COLO829 (cell line): ENCODE data around the gene MRPL41.
"Not testable (repeated sequence)": the region's sequence is repeated elsewhere in the genome, so short reads cannot be mapped to it uniquely, and the experiment has no call there.

Experiments
- DNase-seq: peaks from one replicate; pipeline ENCODE4 v3.0.0; 2012; ENCODE audit warnings: low spot score

Gene MRPL41

DNA sequence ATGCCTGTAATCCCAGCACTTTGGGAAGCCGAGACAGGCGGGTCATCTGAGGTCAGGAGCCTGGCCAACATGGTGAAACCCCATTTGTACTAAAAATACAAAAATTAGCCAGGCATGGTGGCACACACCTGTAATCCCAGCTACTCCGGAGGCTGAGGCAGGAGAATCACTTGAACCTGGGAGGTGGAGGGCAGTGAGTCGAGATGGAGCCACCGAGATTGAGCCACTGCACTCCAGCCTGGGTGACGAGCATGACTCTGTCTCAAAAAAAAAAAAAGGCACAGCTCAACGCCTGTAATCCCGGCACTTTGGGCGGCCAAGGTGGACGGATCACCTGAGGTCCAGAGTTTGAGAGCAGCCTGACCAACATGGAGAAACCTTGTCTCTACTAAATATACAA is 2.0 kb downstream of the MRPL41 start:
- DNase-seq = not testable (repeated sequence)

DNA sequence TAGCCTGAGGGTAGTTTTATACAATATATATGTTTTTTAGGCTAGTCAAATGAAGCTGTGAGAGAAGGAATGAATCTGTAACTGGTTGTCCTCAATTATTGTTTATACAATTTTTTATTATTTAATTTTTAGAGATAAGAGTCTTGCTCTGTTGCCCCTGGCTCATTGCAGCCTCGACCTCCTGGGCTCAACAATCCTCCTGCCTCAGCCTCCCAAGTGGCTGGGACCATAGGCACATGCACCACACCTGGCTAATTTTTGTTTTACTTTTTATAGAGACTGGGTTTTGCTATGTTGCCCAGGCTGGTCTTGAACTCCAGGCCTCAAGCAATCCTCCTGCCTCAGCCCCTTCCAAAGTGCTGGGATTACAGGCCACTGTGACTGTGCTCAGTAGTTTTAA is 2.7 kb downstream of the MRPL41 start:
- DNase-seq = no peak

DNA sequence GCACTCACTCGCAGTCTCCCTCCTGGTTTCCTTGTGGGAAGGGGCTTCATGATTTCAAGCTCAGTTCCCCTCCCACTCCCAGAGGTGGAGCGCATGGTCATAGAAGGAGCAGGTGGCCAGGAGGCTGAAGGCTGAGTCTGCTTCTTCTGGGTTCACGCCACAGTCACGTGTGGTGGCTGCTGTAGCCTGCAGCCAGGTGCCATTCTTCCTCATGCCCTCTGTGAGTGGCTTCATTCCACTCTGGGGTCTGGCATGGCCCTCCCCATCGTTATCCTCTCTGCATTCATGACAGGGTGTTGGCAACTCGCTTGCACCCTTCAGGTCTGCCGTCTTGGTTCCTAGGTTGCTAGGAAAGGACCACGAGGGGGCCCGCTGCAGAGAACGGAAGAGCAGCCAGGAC is 3.5 kb downstream of the MRPL41 start:
- DNase-seq = no peak

DNA sequence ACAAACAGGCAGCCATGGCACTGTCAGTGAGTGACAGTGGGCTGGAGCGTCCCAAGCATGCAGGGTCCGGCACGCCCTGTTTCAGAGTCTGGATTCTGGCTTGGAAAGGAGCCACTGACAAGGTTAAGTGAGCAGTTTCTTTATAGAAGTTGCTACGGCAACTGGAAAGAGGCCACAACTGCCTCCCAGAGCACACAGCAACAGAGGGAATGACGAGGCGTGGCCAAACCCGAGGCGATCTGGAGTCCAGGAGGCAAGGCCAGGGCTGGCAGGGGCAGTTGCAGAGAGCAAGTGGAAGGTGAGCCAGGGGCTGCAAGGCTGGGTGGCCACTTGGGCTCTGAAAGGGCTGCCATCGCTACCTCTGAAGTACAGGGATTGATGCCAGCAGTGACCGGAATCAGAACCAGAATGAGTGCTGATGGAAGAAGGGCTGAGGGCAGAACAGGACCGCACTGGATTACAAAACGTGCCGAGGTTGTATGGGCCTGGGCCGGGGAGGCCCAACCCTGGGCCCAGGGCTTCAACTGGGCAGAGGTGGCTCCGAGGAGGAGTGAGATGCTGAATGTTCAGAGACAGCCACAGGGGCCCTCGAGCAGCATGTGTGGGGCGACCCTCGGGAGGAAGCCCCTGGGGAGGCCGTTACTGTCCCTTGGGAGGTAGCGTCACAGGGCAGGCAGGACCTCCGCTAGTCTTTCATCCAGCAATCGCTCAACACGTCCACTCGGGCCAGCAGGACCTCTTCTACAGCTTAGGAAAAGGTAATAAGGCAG is 4.6 kb downstream of the MRPL41 start:
- no peak for DNase-seq

DNA sequence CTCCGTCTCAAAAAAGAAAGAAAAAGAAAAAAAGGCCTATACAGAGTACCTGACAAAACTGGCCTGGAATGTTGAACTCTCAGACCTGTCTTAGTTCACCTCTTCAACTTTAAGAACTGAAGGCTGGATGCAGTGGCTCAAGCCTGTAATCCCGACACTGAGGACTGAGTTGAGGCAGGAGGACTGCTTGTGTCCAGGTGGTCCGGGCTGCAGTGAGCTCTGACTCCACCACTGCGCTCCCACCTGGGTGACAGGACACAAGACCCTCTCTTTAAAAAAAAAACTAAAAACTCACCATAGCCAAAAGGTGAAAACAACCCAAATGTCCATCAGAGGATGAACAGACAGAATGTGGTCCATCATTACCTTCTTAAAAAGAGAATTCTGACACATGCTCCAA is 6.4 kb downstream of the MRPL41 start:
- DNase-seq = no peak

GRCh38 chr9:137564134-137564533 is 12.5 kb downstream of the MRPL41 start:
- DNase-seq = no peak

DNA sequence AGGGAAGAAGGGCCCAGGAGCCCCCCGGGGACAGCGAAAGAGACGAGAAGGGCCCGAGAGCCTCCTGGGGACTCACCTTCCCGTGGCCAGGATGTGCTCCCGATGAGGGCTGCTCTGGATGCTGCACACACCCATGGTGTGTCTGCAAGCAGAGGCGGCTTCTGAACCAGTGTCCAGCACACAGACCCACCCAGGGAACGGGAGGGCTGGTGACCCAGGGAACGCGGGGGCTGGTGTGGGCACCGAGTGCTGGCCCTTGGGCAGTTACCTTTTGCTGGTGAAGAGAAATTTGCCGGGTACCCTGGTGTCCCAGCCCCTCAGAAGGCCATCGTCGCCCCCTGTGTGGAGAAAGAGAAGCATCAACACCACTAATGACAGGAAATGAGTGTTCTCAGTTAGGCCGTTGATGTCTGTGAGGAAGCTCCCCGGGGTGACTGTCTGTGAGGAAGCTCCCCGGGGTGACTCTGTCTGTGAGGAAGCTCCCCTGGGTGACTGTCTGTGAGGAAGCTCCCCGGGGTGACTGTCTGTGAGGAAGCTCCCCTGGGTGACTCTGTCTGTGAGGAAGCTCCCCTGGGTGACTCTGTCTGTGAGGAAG is 13.2 kb downstream of the MRPL41 start:
- no peak for DNase-seq

GRCh38 chr9:137568445-137568844 is 16.8 kb downstream of the MRPL41 start:
- DNase-seq = not testable (repeated sequence)

GRCh38 chr9:137569609-137570203 is 18.0 kb downstream of the MRPL41 start:
- DNase-seq = no peak

GRCh38 chr9:137570566-137570965 is 18.9 kb downstream of the MRPL41 start:
- no peak for DNase-seq

- no peak for DNase-seq
These were observed 22.5 kb downstream of the MRPL41 start for GRCh38 chr9:137574192-137574591.

DNA sequence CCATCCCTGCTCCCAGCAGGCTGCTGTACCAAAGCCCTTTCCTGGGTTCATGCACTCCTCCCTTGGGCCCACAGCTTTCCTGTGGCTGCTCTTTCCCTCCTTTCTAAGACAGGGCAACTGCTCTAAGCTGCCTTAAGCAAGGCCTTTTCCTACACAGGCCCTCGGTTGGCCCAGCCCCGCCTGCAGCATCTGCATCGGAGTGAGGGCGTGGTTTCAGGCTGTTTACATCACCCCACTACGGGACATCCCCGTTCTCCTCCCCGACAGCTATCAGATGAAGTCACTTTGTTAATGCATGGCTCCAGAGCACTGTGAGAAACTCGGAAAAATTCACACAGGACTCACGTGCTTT is 23.7 kb downstream of the MRPL41 start:
- DNase-seq = no peak

GRCh38 chr9:137575716-137576411 is 24.2 kb downstream of the MRPL41 start:
- no peak for DNase-seq

DNA sequence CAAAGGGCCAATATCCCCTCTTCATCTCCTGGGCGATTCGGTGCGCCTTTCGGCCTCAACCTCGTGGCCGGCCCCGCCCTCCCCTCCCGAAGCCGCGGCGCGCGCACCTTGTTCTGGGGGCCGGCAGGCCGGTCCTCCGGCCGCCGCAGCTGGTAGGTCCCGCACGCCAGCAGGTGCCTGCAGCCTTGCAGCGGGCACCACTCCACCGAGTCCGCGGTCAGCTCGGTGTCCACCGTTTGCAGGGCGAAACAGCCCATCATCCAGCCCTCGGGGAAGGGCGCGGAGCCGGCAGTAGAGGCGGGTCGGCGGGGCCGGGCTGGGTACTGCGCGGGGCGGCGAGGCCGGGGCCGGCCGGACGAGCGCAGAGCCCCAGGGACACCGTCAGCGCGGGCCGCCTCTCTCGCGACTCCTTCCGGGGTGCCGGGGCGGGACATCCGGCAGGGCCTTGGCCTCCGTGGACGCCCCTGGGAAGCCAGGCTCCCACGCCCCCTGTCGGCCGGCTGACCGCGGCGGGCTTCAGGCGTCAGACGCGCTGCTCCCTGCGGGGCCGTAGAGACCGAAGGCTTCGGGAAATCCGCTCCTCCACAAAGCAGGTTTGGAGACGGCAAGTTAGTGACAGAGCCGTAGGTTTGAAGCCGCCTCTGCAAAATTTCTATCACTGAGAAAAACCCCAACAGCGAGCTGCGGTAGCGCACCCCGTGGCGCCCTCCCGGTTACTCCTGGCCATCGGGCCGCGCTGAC is 27.0 kb downstream of the MRPL41 start, which contains the start of gene DPH7:
Gene DPH7 (minus strand): TSS at position 408 of the 741 bp plus-strand sequence. CDS start 148 bp downstream, at position 260.
- peak; percentile 88 for DNase-seq

GRCh38 chr9:137579259-137579604 is 27.6 kb downstream of the MRPL41 start:
- DNase-seq = no peak

DNA sequence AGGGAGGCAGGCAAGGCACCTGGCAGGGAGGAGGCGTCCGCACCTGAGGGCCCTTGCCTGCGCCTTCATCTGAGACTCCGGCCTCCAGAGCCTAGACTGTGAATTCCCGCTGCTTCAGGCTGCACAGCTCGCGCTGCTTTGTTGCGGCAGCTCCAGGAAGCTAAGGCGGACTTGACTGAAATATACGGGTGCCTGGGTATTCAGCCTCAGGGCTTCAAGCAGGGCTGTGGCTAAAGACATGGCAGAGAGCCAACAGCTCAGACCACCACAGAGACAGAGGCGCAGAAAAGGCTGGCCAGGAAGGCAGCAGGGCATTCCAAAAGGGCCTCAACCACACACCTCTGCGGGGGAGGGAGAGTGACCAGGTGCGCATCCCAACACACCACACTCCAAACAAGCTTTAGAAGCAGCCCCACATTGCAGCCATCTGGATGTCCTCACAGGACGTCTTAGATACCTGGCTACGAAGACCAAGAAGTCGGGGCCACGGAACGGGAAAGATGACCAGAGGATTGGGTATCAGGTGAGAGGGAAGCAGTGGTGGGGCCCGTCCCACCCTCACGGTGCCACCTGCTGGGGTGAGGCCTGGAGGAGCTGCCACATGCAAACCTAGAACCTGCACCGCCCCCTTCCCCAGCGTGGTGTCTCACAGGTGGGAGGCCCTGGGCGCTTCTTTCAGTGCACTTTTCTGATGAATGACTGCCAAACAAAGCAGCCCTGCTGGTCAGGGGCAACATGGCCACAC is 28.7 kb downstream of the MRPL41 start:
- no peak for DNase-seq

- DNase-seq = no peak
These were observed 29.3 kb downstream of the MRPL41 start for GRCh38 chr9:137580954-137581322.

DNA sequence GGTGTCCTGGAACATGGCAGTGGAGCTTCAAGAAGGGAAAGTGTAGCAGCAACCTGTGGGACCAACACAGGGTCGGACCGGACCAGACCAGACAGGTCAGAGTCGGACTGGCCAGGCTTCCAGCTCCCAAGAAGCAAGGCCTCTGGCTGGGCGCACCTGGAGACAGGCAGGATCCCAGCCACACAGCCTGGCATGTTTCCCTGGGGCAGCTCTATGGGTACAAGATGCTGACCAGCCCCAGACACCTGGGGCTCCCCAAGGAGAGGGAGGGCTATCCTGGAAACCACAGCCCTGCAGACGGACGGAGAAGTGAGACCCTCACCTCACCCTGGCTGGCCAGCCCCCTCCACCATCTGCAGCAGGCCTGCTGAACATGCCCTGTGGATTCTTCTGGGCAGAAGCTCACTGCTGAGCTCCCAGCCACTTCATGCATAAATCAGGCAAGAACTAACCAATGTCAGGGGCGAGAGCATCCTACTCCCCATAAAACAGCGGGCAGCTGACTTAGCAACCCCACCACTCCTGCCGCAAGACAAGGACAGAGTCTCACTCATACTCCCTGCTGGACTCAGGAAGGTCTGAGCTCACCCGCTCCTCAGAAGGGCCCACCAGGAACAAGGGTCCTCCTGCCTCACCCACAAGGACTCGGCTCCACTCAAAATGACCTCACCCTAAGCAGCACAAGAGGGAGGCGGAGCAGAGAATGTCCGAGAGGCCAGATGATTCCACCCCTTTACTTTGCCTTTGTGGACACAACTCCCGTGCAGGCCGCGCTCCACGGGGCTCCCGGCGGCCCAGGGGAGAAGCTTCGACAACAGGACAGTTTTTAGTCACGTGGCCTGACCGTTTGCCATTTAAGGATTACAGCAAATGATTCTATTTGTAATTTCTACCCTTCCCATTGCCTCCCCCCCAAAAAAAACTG is 29.9 kb downstream of the MRPL41 start:
- no peak for DNase-seq

DNA sequence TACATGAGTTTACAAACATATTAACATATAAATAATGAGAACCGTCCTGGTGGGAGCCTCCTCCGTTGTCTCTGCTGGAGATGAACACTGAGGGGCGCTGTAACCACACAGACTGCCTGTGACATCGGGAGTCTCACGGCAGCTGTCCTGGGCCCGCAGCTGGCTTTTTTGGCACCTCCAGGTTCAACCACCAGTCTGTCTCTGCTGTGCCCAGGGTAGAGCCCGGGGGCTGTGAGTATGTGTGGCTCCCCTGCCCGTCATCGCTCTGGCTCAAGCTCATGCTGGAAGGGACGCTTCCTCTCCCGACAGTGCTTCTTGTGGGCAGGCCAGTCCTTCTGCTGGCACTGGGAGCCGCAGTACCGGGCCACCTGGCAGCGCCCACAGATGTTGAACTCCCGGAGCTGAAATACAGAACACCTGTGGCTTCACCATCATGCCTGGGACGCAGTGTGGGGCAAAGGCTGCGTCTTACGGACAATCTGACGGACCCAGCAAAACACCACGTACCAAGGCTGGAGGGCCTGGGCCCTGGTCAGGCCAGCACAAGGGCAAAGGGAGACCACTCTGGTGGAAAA is 30.7 kb downstream of the MRPL41 start:
- DNase-seq = no peak

DNA sequence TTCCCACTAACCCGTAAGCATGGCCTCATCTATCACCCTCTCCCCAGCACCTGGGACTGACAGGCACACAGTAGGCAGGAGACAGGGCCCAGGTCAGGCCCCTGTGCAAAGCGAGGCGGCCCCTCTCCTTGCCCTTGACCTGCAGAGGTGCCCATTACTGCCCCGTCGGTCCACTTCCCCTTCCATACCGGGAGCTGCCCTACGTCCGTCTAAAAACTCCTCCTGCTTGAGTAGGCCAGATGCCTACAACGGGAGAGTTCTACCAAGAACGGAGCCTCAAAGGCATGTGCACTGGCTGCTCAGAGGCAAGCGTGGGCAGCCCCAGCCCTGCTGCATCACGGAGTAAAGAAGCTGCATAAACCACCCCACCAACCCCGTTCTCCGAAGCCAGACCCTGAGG is 31.7 kb downstream of the MRPL41 start:
- no peak for DNase-seq
